Neuronal stem cell (in vitro differentiated cells): Measurements from ENCODE around the gene NAMPT.

Experiments used
- DNase-seq: peaks from one replicate; pipeline ENCODE4 v3.0.0-alpha.2; 2013; ENCODE audit warnings: low spot score
- H2AFZ ChIP-seq: one replicate; pipeline ENCODE4 v1.6.1; 2013; ENCODE audit warnings: mild to moderate bottlenecking, low read length, inconsistent platforms
- H2AK5ac ChIP-seq: 2 replicates; pipeline ENCODE4 v1.6.1; 2013; ENCODE audit warnings: low read depth, mild to moderate bottlenecking, inconsistent platforms, low read length, moderate library complexity, mixed read lengths
- H2BK120ac ChIP-seq: 2 replicates; pipeline ENCODE4 v1.6.1; 2013; ENCODE audit warnings: low read depth, mild to moderate bottlenecking, inconsistent platforms, low read length, moderate library complexity, mixed read lengths
- H2BK12ac ChIP-seq: one replicate; pipeline ENCODE4 v1.6.1; 2013; ENCODE audit warnings: low read length, inconsistent platforms
- H2BK15ac ChIP-seq: 2 replicates; pipeline ENCODE4 v1.6.1; 2013; ENCODE audit warnings: mild to moderate bottlenecking, low read length, inconsistent platforms, mixed read lengths
- H2BK5ac ChIP-seq: one replicate; pipeline ENCODE4 v1.6.1; 2013; ENCODE audit warnings: inconsistent platforms, mild to moderate bottlenecking, low read length, moderate library complexity
- H3K14ac ChIP-seq: one replicate; pipeline ENCODE4 v1.6.1; 2013; ENCODE audit warnings: low read length, inconsistent platforms
- H3K18ac ChIP-seq: 2 replicates; pipeline ENCODE4 v1.6.1; 2013; ENCODE audit warnings: low read length, inconsistent platforms
- H3K23ac ChIP-seq: 2 replicates; pipeline ENCODE4 v1.6.1; 2013; ENCODE audit warnings: low read depth, mild to moderate bottlenecking, mixed read lengths, low read length, inconsistent platforms; ENCODE audit not compliant: poor library complexity
- H3K27ac ChIP-seq: replicated peaks from 3 replicates; pipeline ENCODE4 v1.5.1; 2013; ENCODE audit warnings: low read length, inconsistent platforms
- H3K27me3 ChIP-seq, 3 experiments: 2 replicates each; pipeline ENCODE4 v1.6.1; 2013; ENCODE audit warnings: low read length in 3 of 3, mild to moderate bottlenecking in 2 of 3, inconsistent platforms in 1 of 3, low read depth in 1 of 3, mixed read lengths in 1 of 3, moderate library complexity in 1 of 3; ENCODE audit not compliant: control insufficient read depth in 3 of 3, insufficient read depth in 3 of 3
- H3K36me3 ChIP-seq, 2 donors: replicated peaks in 1 of 2; 2 replicates each; pipeline ENCODE4 v1.6.1; 2013; ENCODE audit warnings: low read length in 2 of 2; ENCODE audit not compliant: control insufficient read depth in 2 of 2, insufficient read depth in 2 of 2
- H3K4ac ChIP-seq: 2 replicates; pipeline ENCODE4 v1.6.1; 2013; ENCODE audit warnings: inconsistent platforms, mild to moderate bottlenecking, low read length, moderate library complexity
- H3K4me1 ChIP-seq, 2 donors: 1 replicate in 1 of 2; 2 replicates in 1 of 2; pipeline ENCODE4 v1.6.1; 2013; ENCODE audit warnings: low read length in 2 of 2, low read depth in 1 of 2; ENCODE audit not compliant: control insufficient read depth in 2 of 2, insufficient read depth in 1 of 2
- H3K4me2 ChIP-seq: one replicate; pipeline ENCODE4 v1.6.1; 2013; ENCODE audit warnings: mild to moderate bottlenecking, low read length, inconsistent platforms; ENCODE audit not compliant: insufficient read depth, poor library complexity, severe bottlenecking
- H3K4me3 ChIP-seq, 2 donors: 2 replicates each; pipeline ENCODE4 v1.5.1; 2013; ENCODE audit warnings: low read length in 2 of 2, mild to moderate bottlenecking in 2 of 2, inconsistent platforms in 1 of 2, moderate library complexity in 1 of 2
- H3K79me1 ChIP-seq: one replicate; pipeline ENCODE4 v1.6.1; 2013; ENCODE audit warnings: low read depth, mild to moderate bottlenecking, inconsistent platforms, low read length, moderate library complexity
- H3K9ac ChIP-seq: one replicate; pipeline ENCODE4 v1.6.1; 2013; ENCODE audit warnings: mild to moderate bottlenecking, low read depth, low read length, inconsistent platforms; ENCODE audit not compliant: poor library complexity
- H3K9me3 ChIP-seq, 2 donors: replicated peaks in 1 of 2; 2 replicates each; pipeline versions ENCODE3 to v1.6.1; 2013; ENCODE audit warnings: low read length in 2 of 2, mild to moderate bottlenecking in 2 of 2, inconsistent platforms in 1 of 2, low read depth in 1 of 2, mixed read lengths in 1 of 2, moderate library complexity in 1 of 2; ENCODE audit not compliant: control insufficient read depth in 2 of 2, insufficient read depth in 1 of 2
- H4K8ac ChIP-seq: one replicate; pipeline ENCODE4 v1.6.1; 2013; ENCODE audit warnings: low read depth, mild to moderate bottlenecking, inconsistent platforms, low read length, moderate library complexity
- H4K91ac ChIP-seq: one replicate; pipeline ENCODE4 v1.6.1; 2013; ENCODE audit warnings: low read length, low read depth, mild to moderate bottlenecking, inconsistent platforms; ENCODE audit not compliant: poor library complexity
- WGBS, 2 donors: extraction: QIAGEN DNeasy Blood & Tissue Kit; methylation state at CpG; one replicate each; pipeline ENCODE4 v1.1.7; 2013; ENCODE audit warnings: missing lambda C conversion rate in 2 of 2, mixed read lengths in 1 of 2; ENCODE audit not compliant: insufficient read length in 2 of 2, insufficient replicate concordance in 1 of 2; ENCODE audit errors: extremely low coverage in 2 of 2; 5-methylcytosine and 5-hydroxymethylcytosine counted together

Gene NAMPT

GRCh38 chr7:106283831-106284713 lies 711 bp downstream of the NAMPT start:
- peak overlapping the region; percentile 67 for H3K4me2 ChIP-seq
- H3K4me1 ChIP-seq: peaks cover 3 to 5% of the 10 kb centered on the region in 2 donors
- peaks cover 0 to 4% of the 10 kb centered on the region in 2 donors for H3K36me3 ChIP-seq
- peak overlapping the region; percentile 99 for H3K14ac ChIP-seq
- H2AK5ac ChIP-seq: peak overlapping the region; percentile 75
- H2BK15ac ChIP-seq: no peak overlapping the region
- H3K9ac ChIP-seq: peak overlapping the region; percentile 77
- H3K18ac ChIP-seq: peak overlapping the region; percentile 97
- no peaks in the 10 kb centered on the region for H3K79me1 ChIP-seq
- no peak overlapping the region for H4K91ac ChIP-seq
- H3K27ac ChIP-seq: peak overlapping the region; percentile 99
- no peaks in the 10 kb centered on the region for H3K9me3 ChIP-seq
- H2BK120ac ChIP-seq: peak overlapping the region; percentile 81
- peak; percentile 27 for DNase-seq
- H3K27me3 ChIP-seq: no peaks in the 10 kb centered on the region
- peak overlapping the region; percentile 23 for H4K8ac ChIP-seq
- H2BK12ac ChIP-seq: no peak overlapping the region
- H3K23ac ChIP-seq: no peak overlapping the region
- H3K4me3 ChIP-seq: peak overlapping the region; percentile 61 to 90
- H2AFZ ChIP-seq: peak overlapping the region; percentile 81
- no CpG with 5 or more reads among the region's 72 CpGs for WGBS, 2 donors
- peak overlapping the region; percentile 93 for H2BK5ac ChIP-seq
- no peak overlapping the region for H3K4ac ChIP-seq

GRCh38 chr7:106283501-106283830 lies 1.3 kb downstream of the NAMPT start:
- H3K23ac ChIP-seq: no peak overlapping the region
- H3K36me3 ChIP-seq: peaks cover 0 to 6% of the 10 kb centered on the region in 2 donors
- H2BK5ac ChIP-seq: no peak overlapping the region
- H4K8ac ChIP-seq: no peak overlapping the region
- no peak overlapping the region for H2BK12ac ChIP-seq
- H2BK120ac ChIP-seq: no peak overlapping the region
- H3K4ac ChIP-seq: no peak overlapping the region
- peak overlapping the region in 1 of 2 donors; percentile 61 for H3K4me3 ChIP-seq
- H2AFZ ChIP-seq: no peak overlapping the region
- no peak for DNase-seq
- no peak overlapping the region for H3K27ac ChIP-seq
- no CpG with 5 or more reads among the region's 5 CpGs for WGBS, 2 donors
- H2AK5ac ChIP-seq: no peak overlapping the region
- H3K18ac ChIP-seq: no peak overlapping the region
- no peak overlapping the region for H3K9ac ChIP-seq
- peaks cover 3 to 5% of the 10 kb centered on the region in 2 donors for H3K4me1 ChIP-seq
- H3K79me1 ChIP-seq: no peaks in the 10 kb centered on the region
- H3K27me3 ChIP-seq: no peaks in the 10 kb centered on the region
- no peak overlapping the region for H3K14ac ChIP-seq
- no peak overlapping the region for H4K91ac ChIP-seq
- H3K9me3 ChIP-seq: no peaks in the 10 kb centered on the region
- H3K4me2 ChIP-seq: peak overlapping the region; percentile 67
- H2BK15ac ChIP-seq: no peak overlapping the region

- Histone ChIP-seq H3K4me3 (no peak overlapping the region), H3K14ac (no peak overlapping the region), H2BK15ac (no peak overlapping the region), H3K79me1 (no peaks in the 10 kb centered on the region), H4K91ac (no peak overlapping the region), H2BK120ac (no peak overlapping the region), H2BK5ac (no peak overlapping the region), H2BK12ac (no peak overlapping the region), H3K27me3 (no peaks in the 10 kb centered on the region), H2AK5ac (no peak overlapping the region), H3K4me2 (no peak overlapping the region), H3K4me1 (peaks cover 3 to 5% of the 10 kb centered on the region in 2 donors), H3K18ac (no peak overlapping the region), H3K36me3 (peaks cover 0 to 10% of the 10 kb centered on the region in 2 donors), H2AFZ (no peak overlapping the region), H3K27ac (no peak overlapping the region), H3K4ac (no peak overlapping the region), H3K23ac (no peak overlapping the region), H3K9me3 (no peaks in the 10 kb centered on the region), H4K8ac (no peak overlapping the region), H3K9ac (no peak overlapping the region)
- DNase-seq: no peak
- no CpG with 5 or more reads among the region's 3 CpGs for WGBS, 2 donors
Observed at GRCh38 chr7:106282852-106283251, 1.9 kb downstream of the NAMPT start.

GRCh38 chr7:106282390-106282789 lies 2.4 kb downstream of the NAMPT start:
- Histone ChIP-seq H3K79me1 (no peaks in the 10 kb centered on the region), H3K9ac (no peak overlapping the region), H3K4me3 (no peak overlapping the region), H3K14ac (no peak overlapping the region), H3K4me1 (peaks cover 3 to 5% of the 10 kb centered on the region in 2 donors), H2BK5ac (no peak overlapping the region), H3K4me2 (no peak overlapping the region), H4K8ac (no peak overlapping the region), H2BK15ac (no peak overlapping the region), H2BK12ac (no peak overlapping the region), H3K27ac (no peak overlapping the region), H3K4ac (no peak overlapping the region), H3K9me3 (no peaks in the 10 kb centered on the region), H2BK120ac (no peak overlapping the region), H3K18ac (no peak overlapping the region), H3K23ac (no peak overlapping the region), H3K27me3 (no peaks in the 10 kb centered on the region), H2AFZ (no peak overlapping the region), H4K91ac (no peak overlapping the region), H3K36me3 (peaks cover 0 to 14% of the 10 kb centered on the region in 2 donors), H2AK5ac (no peak overlapping the region)
- no peak for DNase-seq
- WGBS, 2 donors: no CpG with 5 or more reads among the region's 6 CpGs
